HG03175 (cell line): ENCODE measurements around the gene ERICH6.

ENCODE experiments used
- ATAC-seq: cut with Tn5 transposase; IDR thresholded peaks from one replicate; pipeline ENCODE4 v1.9.1; 2021; ENCODE audit warnings: mild to moderate bottlenecking, moderate library complexity; ENCODE audit not compliant: unreplicated experiment

Gene ERICH6

DNA sequence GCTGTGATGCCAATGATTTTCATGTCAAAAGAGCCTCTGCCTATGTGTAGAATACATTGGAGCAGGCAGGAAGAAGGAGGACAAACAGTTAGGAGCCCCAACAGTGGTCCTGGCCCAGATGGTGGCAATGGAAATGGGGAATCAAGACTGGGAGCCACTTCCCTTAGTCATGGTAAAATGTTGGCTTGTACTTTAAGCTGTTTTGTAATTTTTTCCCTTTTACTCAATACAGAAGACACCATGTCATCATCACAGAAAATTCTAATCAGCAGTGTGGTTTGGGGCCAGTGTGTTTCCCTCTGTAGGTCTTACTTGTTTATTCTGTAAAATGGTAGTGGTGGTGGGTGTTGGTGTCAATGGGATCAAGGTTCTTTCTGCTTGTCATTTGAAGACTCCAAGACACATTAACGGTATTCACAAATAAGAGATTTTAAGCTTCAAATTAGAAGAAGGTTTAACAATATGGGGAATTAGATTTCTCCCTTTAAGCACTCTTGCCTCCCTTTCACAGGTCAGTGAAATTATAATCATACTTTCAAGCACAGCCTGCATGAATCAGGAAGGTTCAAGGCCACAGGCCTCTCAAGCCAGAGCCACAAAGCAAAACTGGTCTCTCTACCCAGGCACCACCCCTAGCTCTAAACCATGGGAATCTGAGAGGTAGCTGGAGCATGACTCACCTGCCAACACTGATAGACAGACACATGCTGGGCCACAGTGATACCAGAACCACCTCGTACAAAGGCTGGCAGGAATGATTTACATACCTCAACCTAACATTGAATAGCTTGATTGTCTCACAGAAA is 34.4 kb upstream of the ERICH6 start:
- no peak for ATAC-seq

DNA sequence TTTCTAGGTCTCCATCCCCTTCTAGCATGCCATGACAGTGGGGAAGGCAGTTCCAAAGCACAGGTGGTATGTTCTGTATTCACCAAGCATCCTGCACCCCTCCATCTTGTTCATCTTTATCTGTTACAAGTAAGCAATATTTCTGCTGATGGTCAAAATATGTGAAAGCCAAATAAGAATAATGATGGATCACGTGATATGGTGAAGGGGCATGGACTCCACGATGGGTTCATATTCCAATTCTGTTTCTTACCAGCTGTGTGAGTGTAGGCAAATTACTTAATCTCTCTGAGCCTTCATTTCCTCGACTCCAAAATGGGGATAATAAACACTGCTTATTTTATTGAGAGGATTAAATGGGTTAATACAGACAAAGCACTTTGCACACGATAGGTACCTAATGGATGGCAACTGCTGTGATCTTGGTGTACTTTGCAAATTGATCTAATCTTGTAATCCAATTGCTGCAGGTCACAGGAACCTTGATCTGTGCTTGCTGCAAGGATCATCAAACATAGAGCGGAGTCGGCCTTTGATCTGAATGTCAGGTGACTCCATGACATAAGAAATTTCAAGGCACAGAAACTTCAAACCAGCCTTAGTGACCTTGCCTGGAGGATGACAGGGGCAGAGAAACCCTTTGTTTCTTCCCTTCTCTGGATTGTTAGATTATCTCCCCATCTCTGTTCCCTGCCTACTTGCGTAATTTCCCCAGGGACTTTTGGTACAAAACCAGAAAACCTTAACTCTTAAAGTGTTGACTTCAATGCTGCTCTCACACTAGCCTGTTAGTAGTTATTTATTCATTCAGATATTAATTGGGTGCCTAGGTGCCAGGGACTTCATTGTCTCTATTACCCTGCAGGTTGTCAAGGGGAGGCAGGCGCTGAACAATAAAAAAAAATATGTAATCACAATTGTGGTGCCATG is 33.4 kb upstream of the ERICH6 start:
- no peak for ATAC-seq

DNA sequence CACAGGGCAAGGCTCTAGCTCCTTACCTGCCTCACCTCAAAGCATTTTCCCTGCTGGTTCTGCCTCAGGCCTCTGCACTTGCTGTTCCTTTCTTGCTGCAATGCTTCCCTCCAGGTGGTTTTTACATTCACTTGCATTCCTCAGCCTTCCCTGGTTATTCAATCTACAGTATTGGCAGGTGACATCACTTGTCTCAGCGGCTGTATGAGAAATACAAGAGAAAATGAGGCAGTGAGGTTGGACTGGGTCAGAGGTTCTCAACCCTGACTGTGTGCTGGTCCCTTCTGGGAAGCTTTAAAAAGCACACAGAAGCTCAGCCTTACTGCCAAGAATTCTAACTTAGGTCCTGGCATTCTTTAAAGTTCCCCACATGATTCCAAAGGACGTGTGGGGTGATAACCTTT is 32.6 kb upstream of the ERICH6 start:
- no peak for ATAC-seq

DNA sequence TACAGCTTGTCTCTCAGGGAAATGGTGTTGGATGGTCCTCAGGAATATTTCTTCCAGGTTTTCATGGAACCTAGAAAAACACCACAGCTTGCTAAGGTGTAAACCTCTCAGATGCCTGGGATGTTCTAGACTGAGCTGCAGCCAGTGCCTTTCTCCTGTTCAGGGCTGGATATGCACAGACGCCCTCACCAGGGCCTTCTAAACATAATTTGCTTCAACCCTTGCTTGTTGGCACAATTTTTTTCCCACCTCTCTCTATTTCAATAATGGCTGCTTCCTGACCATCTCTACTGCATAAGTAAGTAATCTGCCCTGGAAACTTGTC is 31.0 kb upstream of the ERICH6 start:
- no peak for ATAC-seq

DNA sequence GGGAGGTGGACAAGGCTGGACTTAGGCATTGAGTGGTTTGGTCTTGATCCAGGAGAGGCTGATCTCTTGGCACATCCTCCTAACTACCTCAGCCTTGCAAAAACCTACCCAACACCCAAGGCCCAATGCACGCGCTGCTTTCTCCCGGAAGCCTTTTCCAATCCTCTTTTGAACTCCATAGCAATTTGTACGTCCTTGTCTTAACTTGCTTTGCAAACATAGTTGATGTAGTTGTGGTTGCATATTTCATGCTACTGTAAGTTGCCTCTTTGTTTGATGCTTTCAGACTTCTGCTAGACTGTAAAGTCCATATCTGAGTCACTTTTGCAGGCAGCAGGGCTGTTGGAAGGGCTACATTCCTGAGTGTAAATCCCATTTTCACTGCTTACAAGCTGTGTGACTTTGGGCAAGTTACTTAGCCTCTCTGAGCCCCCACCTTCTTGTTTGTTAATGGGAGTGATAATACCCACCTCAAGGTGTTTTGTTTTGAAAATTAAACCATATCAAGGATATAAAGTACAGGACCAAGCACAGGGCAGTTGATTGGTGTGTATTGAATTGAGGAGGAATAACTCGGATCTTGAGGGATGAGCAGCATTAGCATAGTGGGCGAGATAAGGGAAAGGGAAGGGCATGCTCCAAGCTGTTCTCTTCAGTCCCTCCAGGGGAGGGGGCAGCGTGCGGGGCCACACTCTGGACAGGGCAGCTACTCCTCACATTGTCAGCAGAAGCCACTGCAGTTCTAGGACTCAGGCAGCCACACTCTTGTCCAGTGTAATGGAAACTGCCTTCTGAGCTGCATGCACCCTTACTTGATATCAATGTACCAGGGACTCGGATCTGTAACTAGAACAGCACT is 30.4 kb upstream of the ERICH6 start:
- ATAC-seq: no peak

DNA sequence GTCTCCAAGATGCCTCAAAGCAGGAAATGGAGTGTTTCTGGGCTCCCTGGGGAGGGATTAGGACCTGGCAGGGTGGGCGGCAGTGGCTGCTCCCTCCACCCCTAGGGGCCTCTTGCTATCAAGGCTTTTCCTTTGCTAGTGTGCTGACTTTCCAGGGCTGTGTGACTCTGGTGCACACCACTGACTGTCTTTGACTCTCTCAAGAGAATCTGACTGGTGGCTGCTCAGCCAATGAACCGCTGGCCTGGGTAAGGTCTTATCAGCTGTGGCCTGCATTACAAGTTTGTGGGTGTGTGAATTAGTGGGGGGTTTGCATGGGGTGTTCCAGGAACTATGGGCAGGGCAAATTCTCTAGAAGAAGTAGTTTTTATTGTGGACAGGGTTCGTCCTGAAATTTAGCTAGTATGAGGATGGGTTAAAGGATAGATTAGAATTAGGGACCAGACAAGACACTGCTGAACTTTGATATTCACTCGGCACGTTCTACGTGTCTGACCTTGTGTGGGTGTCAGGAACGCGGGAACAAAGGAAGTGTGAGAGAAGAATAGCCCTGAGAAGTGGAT is 29.7 kb upstream of the ERICH6 start:
- no peak for ATAC-seq

DNA sequence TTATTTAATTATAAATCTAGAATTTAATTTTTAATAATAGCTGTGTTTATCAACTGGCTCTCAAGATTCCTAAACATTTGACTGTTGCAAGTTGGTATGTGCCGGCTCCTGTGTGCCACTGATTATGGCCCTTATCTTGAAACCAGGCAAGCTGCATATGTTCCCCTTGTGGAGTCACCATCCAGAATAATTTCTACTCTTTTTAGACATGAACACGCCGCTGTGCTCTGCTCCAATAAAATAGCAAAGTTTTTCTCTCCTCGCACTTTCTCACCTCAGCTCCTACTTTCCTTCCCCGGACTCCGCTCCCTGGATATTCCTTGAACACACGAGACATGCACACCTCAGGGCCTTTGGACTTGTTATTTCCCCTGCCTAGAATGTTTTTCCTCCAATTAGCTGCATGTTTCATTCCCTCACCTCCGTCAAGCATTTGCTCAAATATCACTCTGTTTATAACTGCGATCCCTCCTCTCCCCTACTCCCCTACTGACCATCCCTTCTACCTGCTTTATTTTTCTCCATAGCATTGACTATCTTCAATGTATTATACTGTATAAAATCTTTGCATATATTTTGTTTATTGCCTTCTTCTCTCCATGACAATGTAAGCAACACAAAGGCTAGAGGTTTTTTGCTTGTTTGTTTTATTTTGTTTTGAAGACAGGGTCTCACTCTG is 26.1 kb upstream of the ERICH6 start:
- no peak for ATAC-seq

DNA sequence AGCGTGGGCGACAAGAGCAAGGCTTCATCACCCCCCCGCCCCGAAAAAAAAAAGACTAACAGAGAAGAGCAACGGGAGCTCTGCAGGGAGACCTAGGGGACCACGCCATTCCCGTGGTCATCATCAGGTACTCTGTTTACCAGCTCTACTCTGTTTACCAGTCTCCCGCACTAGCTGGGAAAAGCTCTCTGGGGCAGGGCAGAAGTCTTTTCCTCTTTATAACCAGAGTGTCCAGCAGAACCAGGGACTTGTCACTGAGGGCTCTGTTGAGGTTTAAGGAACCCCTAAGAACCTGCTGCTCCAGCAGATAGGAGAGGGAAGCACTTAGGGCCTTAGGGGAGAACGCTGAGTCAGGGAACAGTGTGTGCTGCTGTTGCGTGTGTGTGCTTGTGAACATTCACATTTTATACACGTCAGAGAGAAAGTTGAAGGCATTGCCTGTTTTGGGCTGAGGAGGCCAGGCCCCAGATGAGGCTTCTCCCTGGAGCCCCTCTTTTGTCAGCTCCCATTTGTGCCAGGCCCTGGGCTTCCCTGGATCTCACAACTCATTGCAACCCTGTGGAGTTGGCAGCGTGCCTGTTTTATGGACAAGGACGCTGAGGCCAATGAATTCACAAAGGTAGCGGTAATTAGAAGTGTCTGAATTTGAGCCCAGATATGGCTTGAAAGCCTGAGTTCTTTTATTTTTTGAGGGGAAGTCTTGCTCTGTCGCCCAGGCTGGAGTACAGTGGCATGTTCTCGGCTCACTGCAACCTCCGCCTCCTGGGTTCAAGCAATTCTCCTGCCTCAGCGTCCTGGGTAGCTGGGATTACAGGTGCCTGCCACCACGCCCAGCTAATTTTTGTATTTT is 24.2 kb upstream of the ERICH6 start:
- no peak for ATAC-seq

DNA sequence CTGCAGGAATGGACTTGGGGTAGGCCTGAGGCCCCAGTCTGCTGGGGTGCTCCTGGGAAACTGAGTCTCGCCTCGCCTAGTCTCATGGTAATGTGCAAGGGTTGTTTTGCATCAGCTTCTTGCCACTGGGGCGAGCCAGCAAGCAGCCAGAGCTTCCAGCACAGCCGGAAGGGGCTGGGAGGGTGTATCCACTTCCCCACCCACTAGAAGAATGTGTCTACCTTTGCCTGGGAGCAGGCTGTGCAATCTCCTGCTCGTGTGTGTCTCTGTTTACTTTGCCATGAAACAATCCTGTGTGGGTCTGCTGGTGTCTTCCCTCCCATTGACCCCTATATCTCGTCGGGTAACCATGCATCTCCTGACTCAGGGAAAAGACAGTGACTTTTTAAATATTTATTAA is 21.8 kb upstream of the ERICH6 start:
- no peak for ATAC-seq

DNA sequence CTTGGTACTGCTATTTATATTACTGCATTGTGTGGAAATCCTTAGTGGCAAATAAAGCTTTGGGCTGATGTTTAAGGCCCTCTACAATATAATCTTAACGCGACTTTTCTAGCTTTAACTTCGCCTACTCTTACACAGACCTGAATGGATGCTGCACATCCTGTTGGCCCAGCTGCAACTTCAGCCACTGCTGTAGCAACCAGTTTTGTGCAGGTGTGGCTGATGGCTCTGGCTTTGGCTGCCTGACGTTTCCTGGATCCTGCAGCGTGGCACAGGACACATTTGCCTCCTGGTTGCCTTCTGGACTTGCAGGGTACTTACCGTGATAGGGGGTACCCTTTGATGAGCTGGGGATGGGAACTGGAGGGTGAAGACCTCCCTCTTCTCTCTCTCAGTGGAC is 20.2 kb upstream of the ERICH6 start:
- ATAC-seq: no peak

DNA sequence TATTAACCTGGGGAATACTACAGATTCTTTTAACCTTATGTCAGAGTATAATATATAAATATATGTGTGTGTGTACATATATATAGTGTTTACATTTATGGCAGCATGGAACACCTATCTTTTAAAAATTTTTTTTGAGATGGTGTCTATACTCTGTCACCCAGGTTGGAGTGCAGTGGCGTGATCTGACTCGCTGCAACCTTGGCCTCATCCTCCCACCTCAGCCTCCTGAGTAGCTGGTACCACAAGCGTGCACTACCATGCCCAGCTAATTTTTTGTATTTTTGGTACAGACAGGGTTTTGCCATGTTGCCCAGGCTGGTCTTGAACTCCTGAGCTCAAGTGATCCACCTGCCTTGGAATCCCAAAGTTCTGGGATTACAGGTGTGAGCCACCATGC is 18.5 kb upstream of the ERICH6 start:
- no peak for ATAC-seq

DNA sequence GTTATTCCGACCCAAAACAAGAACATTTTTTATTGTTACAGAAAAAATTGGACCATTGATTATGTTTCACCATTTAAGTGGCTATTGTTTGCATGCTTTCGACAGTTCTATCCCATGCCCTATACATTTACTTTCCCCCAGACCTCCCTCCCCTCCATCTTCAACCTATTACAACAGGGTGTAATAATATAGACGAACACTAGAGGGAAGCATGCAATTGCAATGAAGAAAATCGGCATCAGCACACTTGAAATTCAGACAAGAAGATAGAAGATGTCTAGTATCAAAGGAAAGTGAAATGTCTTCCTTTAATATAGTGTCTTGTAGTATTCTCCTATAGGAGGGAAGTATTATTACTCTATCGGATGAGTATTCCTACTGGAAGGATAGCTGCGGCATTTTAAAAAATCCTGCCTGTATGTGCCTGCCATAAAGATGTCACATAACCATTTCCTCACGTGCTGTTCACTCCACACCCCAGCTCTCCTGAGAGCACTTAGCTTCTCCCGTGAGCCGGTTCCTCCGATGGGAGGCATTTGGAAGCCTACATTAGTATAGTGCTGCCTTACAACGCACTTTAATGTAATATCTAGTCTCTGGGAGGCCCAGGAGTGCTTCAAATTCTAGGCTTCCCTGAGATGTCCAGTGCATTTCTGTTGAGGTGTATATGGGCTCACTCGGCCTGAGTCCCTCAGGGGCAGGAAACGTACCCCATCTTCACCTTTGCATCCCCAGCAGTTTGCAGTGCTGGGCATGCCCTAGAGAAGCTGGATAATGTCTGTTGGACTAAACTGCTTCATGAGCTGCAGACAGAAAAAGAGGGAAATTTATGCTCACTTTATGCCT is 17.8 kb upstream of the ERICH6 start:
- peak; percentile 88 for ATAC-seq

DNA sequence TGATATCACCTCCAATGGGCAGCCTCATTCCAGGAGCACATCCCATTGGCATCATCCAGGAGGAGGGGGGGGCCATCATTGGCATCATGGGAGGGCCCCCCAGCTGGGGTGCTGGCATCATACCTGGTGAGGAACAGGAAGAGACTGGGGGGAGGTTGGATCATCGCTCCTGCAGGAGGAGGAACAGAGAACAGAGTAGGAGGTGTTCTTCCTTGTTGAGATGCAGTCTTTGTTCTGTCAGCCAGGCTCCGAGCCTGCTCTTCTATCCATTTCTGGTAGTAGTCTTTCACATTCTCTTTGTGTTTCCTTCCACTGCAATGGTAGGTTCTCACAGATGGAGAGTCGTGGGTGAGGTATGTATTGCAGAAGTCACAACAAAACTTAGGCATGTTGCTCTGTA is 16.7 kb upstream of the ERICH6 start:
- ATAC-seq: no peak

DNA sequence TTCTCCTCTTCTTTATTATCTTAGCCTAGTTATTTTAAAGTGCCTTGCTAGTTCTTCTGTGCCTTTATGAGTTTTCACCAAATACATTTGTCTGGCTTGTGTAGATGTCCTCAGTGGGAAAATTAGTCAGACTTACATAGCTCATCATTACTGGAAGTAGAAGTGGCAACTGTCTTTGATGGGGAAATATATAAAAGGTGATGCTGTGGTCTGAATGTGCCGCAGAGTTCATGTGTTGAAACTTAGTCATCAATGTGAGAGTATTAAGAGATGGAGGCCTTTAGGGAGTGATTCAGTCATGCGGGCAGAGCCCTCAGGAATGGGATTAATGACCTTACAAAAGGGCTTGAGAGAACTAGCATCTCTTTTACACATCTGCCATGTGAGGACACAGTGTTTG is 6.4 kb upstream of the ERICH6 start:
- ATAC-seq: no peak

DNA sequence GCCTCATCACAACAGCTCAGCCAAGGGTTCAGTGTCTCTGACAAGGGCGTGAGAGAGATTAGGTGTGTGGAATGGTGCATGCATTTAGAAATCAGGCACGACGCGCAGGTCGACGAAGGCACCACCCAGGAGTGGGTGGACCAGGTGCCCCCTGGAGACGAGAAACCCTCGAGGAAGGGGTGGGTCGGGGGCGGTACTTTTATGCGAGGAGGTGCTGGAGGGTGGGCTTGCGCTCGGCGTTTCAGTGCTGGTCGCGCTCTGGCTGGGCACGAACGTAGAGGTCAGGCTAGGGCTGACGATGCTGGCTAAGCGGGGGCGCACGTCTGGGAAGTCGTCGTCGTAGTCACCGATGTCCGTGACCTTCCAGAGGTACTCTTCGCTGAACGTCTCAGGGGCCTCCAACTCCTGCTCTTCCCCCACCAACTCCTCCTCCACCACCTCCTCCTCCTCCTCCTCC is 393 bp downstream of the ERICH6 start:
- peak; percentile 30 for ATAC-seq

DNA sequence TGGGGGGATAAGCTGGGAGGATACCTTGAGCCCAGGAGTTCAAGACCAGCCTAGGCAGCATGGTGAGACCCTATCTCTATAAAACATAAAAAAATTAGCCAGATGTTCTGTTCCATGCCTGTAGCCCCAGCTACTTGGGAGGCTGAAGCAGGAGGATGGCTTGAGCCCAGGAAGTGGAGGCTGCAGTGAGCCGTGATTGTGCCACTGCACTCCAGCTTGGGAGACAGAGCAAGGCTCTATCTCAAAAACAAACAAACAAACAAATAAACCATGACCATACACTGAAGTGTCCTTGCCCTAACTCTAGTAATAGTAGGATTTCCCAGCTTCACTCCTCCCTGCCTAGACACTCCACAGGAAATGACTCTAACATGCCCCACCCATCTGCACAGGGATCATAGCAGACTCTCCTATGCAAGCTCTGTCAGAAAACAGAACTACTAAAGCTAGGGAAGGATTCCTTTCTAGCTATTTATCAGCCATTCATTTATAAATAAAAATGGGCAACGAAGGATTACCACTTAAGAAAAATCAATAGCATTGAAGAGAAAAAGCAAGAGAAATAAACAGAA is 4.6 kb downstream of the ERICH6 start:
- no peak for ATAC-seq

DNA sequence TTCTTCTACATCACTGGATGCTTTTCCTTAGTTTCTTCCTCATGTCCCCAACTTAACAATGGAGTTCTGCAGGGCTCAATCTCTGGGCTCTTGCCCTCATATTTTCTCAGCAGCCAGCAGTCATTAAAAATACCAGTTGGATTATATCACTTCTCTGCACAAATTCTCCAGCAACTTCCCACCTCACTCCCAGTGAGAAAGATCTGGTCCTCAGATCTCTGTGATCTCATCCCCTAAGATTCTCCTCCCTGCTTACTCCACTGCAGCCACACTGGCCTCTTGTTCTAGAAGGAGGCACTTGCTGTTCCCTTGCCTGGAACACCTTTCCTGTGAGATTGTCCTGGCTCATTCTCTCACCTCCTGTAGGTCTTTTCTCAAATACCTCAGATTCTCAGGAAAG is 6.1 kb downstream of the ERICH6 start:
- no peak for ATAC-seq

DNA sequence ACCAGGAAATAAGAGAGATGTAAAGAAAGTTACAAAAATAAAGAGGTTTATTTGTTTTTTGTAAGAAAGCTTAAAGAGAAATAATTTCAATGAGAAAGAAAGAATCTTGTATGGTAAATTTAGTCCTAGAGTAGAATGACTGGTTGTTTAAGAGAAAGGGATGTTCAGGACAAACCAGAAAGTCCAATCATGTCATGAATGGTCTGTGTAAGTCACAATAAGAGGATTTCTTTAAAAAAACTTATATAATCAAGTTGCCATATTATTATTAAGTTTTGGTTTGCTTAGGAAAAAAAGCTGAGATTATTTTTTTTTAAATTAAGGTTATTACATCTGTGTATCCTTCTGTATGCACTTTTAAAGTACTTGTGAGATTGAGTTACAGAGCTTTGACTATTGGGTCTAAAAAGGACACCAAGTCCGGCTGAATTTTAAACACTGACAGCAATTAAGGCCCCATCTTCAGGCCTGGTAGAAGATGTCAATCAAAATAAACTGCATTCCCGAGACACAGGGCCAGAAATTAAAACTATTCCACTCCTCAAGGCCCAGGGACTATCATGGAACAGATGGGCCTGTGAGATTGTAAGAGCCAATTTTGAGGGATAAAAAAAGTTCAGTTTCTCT is 12.2 kb downstream of the ERICH6 start:
- no peak for ATAC-seq
